Small intestine (tissue), 7 donors: Measurements from ENCODE around the gene TBC1D30. TPM values are rescaled to one million over a fixed set of nuclear protein-coding genes. Genes with fewer than 3 reads are reported as not detected.
A peak's percentile ranks its signal among the peaks of the same experiment; 100 is the strongest.
"Not testable (repeated sequence)": the region's sequence is repeated elsewhere in the genome, so short reads cannot be mapped to it uniquely, and the experiment has no call there.

Source experiments
- DNase-seq, 2 donors: peaks; one replicate each; pipeline versions ENCODE4 v3.0.0 to v3.0.0-alpha.2; 2013
- FAIRE-seq: peaks from 2 replicates; lab custom pipeline; 2012; peaks lifted over from hg19 to GRCh38; lab: Jason Lieb, UNC
- H3K27ac ChIP-seq, 3 donors: one replicate each; pipeline ENCODE4 v1.5.1; 2013; ENCODE audit warnings: low read length in 2 of 3, mild to moderate bottlenecking in 2 of 3, control low read depth in 1 of 3, inconsistent platforms in 1 of 3, low read depth in 1 of 3, moderate library complexity in 1 of 3
- H3K27me3 ChIP-seq, 3 donors: one replicate each; pipeline ENCODE4 v1.6.1; 2013; ENCODE audit warnings: low read length in 3 of 3, inconsistent platforms in 1 of 3; ENCODE audit not compliant: control insufficient read depth in 3 of 3, insufficient read depth in 3 of 3
- H3K36me3 ChIP-seq, 3 donors: one replicate each; pipeline ENCODE4 v1.6.1; 2013; ENCODE audit warnings: low read length in 3 of 3, inconsistent platforms in 1 of 3, low read depth in 1 of 3, mild to moderate bottlenecking in 1 of 3, moderate library complexity in 1 of 3; ENCODE audit not compliant: control insufficient read depth in 3 of 3, insufficient read depth in 2 of 3
- H3K4me1 ChIP-seq, 3 donors: one replicate each; pipeline ENCODE4 v1.6.1; 2013; ENCODE audit warnings: low read length in 2 of 3, inconsistent platforms in 1 of 3, low read depth in 1 of 3, mild to moderate bottlenecking in 1 of 3, moderate library complexity in 1 of 3; ENCODE audit not compliant: control insufficient read depth in 3 of 3, insufficient read depth in 2 of 3
- H3K4me3 ChIP-seq, 3 donors: one replicate each; pipeline ENCODE4 v1.5.1; 2013; ENCODE audit warnings: low read length in 3 of 3, control low read depth in 1 of 3, inconsistent platforms in 1 of 3, low read depth in 1 of 3, mild to moderate bottlenecking in 1 of 3, moderate library complexity in 1 of 3
- H3K9me3 ChIP-seq, 2 donors: one replicate each; pipeline ENCODE4 v1.6.1; 2013; ENCODE audit warnings: low read depth in 1 of 2, low read length in 1 of 2; ENCODE audit not compliant: control insufficient read depth in 2 of 2, insufficient read depth in 1 of 2
- WGBS, 3 donors: extraction: QIAGEN DNeasy Blood & Tissue Kit; methylation state at CpG; one replicate each; pipeline ENCODE4 v1.1.7; 2013; 5-methylcytosine and 5-hydroxymethylcytosine counted together
- polyA plus RNA-seq, 4 donors: library from polyadenylated mRNA; stranded (reverse) in 3 of 4; unstranded in 1 of 4; fragments of 200-250 nt in 3 of 4; fragments of 120-200 nt in 1 of 4; gene quantifications; one replicate each; pipeline versions ENCODE4 v1.2.1 to v1.2.3, GENCODE V29; 2013
- donor health status: healthy with polysubstance abuse.
- donor health status: control.
- donor health status: control.
- donor health status: Bipolar disorder and iron deficiency.
- donor health status: healthy.

Gene TBC1D30
- polyA plus RNA-seq, 4 donors, result 2.2 to 16.3 (median 6.2) TPM

DNA sequence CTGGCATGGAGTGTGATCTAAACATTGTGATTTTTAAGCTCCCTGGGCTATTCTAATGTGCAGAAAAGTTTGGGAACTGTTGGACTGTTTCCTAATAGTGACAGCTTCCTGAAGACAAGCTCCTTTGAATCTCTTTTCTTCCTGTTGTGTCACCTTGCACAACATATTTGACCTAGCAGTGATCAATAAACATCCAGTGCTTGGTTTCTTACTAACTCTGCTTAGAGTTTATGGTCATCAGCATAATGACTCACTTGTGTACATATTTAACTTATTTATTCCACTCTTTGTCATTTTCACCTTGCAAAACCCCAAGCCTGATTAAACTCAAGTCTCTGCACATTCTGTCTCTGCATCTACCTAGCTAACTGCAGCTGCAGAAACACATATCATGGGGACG is 27.3 kb upstream of the TBC1D30 start:
- Histone ChIP-seq H3K27me3 (no peaks in the 10 kb centered on the region), H3K36me3 (peaks cover 0 to 3% (median 0%) of the 10 kb centered on the region in 3 donors), H3K9me3 (no peaks in the 10 kb centered on the region), H3K27ac (no peak overlapping the region), H3K4me3 (no peak overlapping the region), H3K4me1 (peaks cover 0 to 7% (median 5%) of the 10 kb centered on the region in 3 donors)
- peak in 1 of 2 donors; percentile 50 for DNase-seq
- no peak for FAIRE-seq
- 77 to 85% (median 82%) methylated on average over 1 of the region's 1 CpG for WGBS, 3 donors

- DNase-seq, result no peak
- Histone ChIP-seq H3K9me3 (no peaks in the 10 kb centered on the region), H3K4me1 (peaks cover 0 to 7% (median 5%) of the 10 kb centered on the region in 3 donors), H3K36me3 (peaks cover 0 to 3% (median 0%) of the 10 kb centered on the region in 3 donors), H3K4me3 (no peak overlapping the region), H3K27ac (no peak overlapping the region), H3K27me3 (no peaks in the 10 kb centered on the region)
- no peak for FAIRE-seq
Measured at GRCh38 chr12:64798165-64798564, 26.3 kb upstream of the TBC1D30 start.

DNA sequence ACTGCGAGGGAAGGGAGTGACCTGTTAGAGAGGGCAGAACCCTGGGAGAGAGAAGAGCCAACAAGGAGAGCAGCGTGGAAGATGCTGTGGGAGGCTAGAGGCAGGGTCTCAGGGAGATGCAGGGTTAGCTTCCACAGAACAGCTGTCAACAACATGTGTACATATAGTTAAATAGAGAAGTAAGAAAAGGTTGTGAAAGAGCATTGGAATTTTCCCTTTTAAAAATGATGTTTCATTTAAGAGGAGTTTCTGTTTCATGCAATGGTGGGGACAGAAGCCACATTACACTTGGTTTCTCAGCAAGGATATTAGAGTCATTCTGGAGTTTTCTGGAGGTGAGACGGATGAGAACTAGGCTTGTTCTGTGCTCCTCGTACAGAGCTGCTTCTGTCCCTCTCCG is 23.8 kb upstream of the TBC1D30 start:
- WGBS, 3 donors, result 78 to 95% (median 79%) methylated on average over 5 of the region's 5 CpGs
- peaks cover 0 to 7% (median 5%) of the 10 kb centered on the region in 3 donors for H3K4me1 ChIP-seq

DNA sequence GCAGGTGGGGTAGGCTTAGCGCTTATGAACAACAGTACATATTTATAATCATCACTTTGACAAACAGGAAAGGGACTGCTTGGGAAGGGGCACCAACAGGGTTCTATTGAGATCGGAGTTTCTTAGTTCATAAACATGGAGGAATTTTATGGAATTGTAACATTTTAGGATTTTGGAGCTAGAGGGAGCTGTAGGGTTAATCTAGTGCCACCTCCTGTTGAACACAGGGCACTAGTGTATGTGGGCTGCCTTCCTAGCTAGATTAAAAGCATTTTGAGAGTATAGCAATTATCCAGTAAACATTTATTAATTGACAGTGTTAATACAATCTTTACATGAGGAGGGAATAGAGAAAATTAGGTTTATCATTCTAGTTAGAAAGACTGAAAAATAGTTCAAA is 23.1 kb upstream of the TBC1D30 start:
- FAIRE-seq, result no peak

More for the DNA sequence above, 23.8 kb upstream of the TBC1D30 start:
- no peak for DNase-seq
- Histone ChIP-seq H3K9me3 (no peaks in the 10 kb centered on the region), H3K36me3 (no peaks in the 10 kb centered on the region), H3K4me3 (no peak overlapping the region), H3K27me3 (no peaks in the 10 kb centered on the region), H3K27ac (no peak overlapping the region)
- no peak for FAIRE-seq

DNA sequence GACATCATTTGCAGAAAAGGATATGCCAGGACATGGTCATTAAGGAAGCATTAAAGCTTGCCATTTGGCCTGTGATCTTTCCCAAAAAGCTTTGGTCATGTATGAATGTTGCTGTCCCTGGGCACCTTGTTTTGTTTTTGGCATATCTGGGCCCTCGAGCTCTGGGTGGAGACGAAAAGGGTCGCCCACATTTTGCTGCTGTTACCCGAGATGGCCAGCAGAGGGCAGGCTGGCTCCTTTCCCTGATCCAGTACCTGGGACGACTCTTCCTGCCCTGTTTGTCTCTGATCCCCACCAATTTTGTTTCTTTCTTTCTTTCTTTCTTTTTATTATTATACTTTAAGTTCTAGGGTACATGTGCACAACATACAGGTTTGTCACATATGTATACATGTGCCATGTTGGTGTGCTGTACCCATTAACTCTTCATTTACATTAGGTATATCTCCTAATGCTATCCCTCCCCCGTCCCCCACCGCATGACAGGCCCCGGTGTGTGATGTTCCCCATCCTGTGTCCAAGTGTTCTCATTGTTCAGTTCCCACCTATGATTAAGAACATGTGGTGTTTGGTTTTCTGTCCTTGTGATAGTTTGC is 22.2 kb upstream of the TBC1D30 start:
- not testable (repeated sequence) for FAIRE-seq, H3K9me3 ChIP-seq, H3K4me1 ChIP-seq, H3K27ac ChIP-seq, H3K27me3 ChIP-seq, H3K4me3 ChIP-seq, H3K36me3 ChIP-seq
- WGBS, 3 donors, result 34 to 37% (median 35%) methylated on average over 8 of the region's 8 CpGs
- peak; percentile 44 to 56 for DNase-seq

More for the DNA sequence above, 23.1 kb upstream of the TBC1D30 start:
- no peak overlapping the region for H3K27ac ChIP-seq
- H3K36me3 ChIP-seq, result no peaks in the 10 kb centered on the region
- peaks cover 0 to 7% (median 5%) of the 10 kb centered on the region in 3 donors for H3K4me1 ChIP-seq
- 75 to 79% (median 77%) methylated on average over 2 of the region's 2 CpGs for WGBS, 3 donors
- DNase-seq, result no peak
- no peaks in the 10 kb centered on the region for H3K27me3 ChIP-seq
- H3K4me3 ChIP-seq, result no peak overlapping the region
- no peaks in the 10 kb centered on the region for H3K9me3 ChIP-seq

GRCh38 chr12:64806173-64806572 is 18.3 kb upstream of the TBC1D30 start:
- FAIRE-seq (no peak), DNase-seq (no peak)
- H3K27ac ChIP-seq, result no peak overlapping the region
- H3K27me3 ChIP-seq, result no peaks in the 10 kb centered on the region
- H3K4me3 ChIP-seq, result no peak overlapping the region
- H3K36me3 ChIP-seq, result no peaks in the 10 kb centered on the region
- 83 to 91% (median 87%) methylated on average over 2 of the region's 2 CpGs for WGBS, 3 donors
- H3K4me1 ChIP-seq, result no peaks in the 10 kb centered on the region
- no peaks in the 10 kb centered on the region for H3K9me3 ChIP-seq

DNA sequence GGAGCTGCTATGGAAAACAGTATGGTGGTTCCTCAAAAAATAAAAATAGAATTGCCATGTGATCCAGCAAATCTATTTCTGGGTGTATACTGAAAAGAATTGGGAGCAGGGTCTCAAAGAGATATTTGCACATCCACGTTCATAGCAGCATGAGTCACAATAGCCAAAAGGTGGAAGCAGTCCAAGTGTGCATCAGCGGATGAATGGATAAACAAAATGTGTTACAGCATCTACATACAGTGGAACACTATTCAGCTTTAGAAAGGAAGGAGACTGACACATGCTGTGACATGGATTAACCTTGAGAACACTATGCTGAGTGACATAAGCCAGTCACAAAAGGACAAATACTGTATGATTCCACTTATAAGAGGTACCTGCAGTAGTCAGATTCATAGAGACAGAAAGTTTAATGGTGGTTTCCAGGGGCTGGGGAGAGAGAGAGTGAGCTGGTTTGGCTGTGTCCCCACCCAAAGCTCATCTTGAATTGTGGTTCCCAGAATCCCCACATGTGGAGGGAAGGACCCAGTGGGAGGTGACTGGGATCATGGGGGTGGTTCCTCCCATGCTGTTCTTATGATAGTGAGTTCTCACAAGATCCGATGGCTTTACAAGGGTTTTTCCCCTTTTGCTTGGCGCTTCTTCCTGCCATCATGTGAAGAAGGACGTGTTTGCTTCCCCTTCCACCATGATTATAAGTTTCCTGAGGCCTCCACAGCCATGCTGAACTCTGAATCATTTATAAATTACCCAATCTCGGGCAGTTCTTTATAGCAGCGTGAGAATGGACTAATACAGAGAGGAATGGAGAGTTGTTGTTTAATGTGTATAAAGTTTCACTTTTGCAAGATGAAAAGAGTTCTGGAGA is 17.6 kb upstream of the TBC1D30 start:
- WGBS, 3 donors, result 75 to 81% (median 81%) methylated on average over 7 of the region's 7 CpGs
- no peaks in the 10 kb centered on the region for H3K4me1 ChIP-seq
- no peak overlapping the region for H3K27ac ChIP-seq
- H3K9me3 ChIP-seq, result no peaks in the 10 kb centered on the region
- H3K4me3 ChIP-seq, result no peak overlapping the region
- H3K27me3 ChIP-seq, result no peaks in the 10 kb centered on the region
- FAIRE-seq (no peak), DNase-seq (no peak)
- H3K36me3 ChIP-seq, result no peaks in the 10 kb centered on the region

DNA sequence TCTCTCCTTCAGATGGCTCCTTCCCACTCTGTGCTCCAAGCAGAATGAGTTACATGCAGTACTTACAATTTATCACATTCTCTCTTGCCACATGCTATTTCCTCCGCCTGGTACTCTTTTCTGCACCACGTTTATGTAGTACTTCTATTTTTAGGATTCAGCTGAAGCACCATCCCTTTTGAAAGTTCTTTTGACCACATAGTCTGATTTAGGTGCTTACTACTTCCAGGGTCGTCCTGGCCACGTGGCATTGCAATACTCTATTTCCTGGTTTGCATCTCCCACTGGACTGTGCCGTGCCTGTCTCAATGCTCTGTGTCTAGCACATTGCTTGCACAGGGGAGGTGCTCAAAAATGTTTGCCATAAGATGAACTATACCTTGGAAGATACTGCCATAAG is 16.3 kb upstream of the TBC1D30 start:
- Histone ChIP-seq H3K4me1 (no peaks in the 10 kb centered on the region), H3K27ac (no peak overlapping the region), H3K36me3 (no peaks in the 10 kb centered on the region), H3K9me3 (no peaks in the 10 kb centered on the region), H3K4me3 (no peak overlapping the region), H3K27me3 (no peaks in the 10 kb centered on the region)
- 47 to 67% (median 63%) methylated on average over 5 of the region's 5 CpGs for WGBS, 3 donors
- DNase-seq, result no peak
- FAIRE-seq, result no peak
